GM12878 (cell line): ENCODE results near the gene SELENOP. TPM values are rescaled to one million over a fixed set of nuclear protein-coding genes. Genes with fewer than 3 reads are reported as not detected.

Source experiments
- ATAC-seq: fragments of 200-7000 bp; cut with Tn5 transposase; 3 replicates; pipeline ENCODE4 v1.9.1; 2020; ENCODE audit warnings: mild to moderate bottlenecking, moderate library complexity
- BruUV-seq: library from RNA; stranded (reverse); fragments of 400-500 nt; replicated peaks from 2 replicates; lab custom pipeline; 2021; lab: Mats Ljungman, UMichigan
- CTCF ChIA-PET: fragments of 300-600 bp; sonication (Branson Sonifier 250); formaldehyde crosslinking; extraction: SDS; loops from one replicate; lab custom pipeline; 2021; ENCODE audit warnings: inconsistent platforms; lab: Yijun Ruan, JAX
- POLR2A ChIA-PET: fragments of 350-600 bp; formaldehyde crosslinking; extraction: SDS; loops from one replicate; lab custom pipeline; 2021; ENCODE audit warnings: inconsistent platforms; lab: Charles Lee
- RAD21 ChIA-PET: fragments of 300-600 bp; sonication (Branson Sonifier 250); formaldehyde crosslinking; loops from one replicate; lab custom pipeline; 2023; ENCODE audit warnings: antibody characterized with exemption; ENCODE audit not compliant: unreplicated experiment; lab: Charles Lee
- SMC1A ChIA-PET: fragments of 300-600 bp; sonication (Branson Sonifier 250); formaldehyde crosslinking; loops from one replicate; lab custom pipeline; 2023; ENCODE audit not compliant: unreplicated experiment, uncharacterized antibody; lab: Charles Lee
- DNase-seq: peaks from one replicate; pipeline ENCODE4 v3.0.0-alpha.2; 2011; ENCODE audit warnings: low read depth, low spot score
- FAIRE-seq: peaks from 3 replicates; lab custom pipeline; 2011; peaks lifted over from hg19 to GRCh38; lab: Jason Lieb, UNC
- H2AFZ ChIP-seq: 2 replicates; pipeline ENCODE4 v1.6.0; 2011; ENCODE audit warnings: low read depth, low read length, control low read depth; ENCODE audit not compliant: control insufficient read depth
- H3K27ac ChIP-seq: 2 replicates; pipeline ENCODE4 v1.5.1; 2011; ENCODE audit warnings: control low read depth; ENCODE audit not compliant: control insufficient read depth, insufficient read depth
- H3K27me3 ChIP-seq, 2 experiments: replicated peaks in 1 of 2; 2 replicates each; pipeline versions ENCODE4 v1.6.0 to v1.6.1; 2011; ENCODE audit warnings: low read length in 1 of 2; ENCODE audit not compliant: control insufficient read depth in 2 of 2, insufficient read depth in 2 of 2
- H3K36me3 ChIP-seq, 2 experiments: 2 replicates each; pipeline ENCODE4 v1.5.1; 2011; ENCODE audit warnings: low read length in 1 of 2; ENCODE audit not compliant: control insufficient read depth in 2 of 2, insufficient read depth in 2 of 2
- H3K4me1 ChIP-seq: 2 replicates; pipeline ENCODE4 v1.6.1; 2011; ENCODE audit warnings: mild to moderate bottlenecking, low read length, moderate library complexity, mixed read lengths; ENCODE audit not compliant: control insufficient read depth, insufficient read depth
- H3K4me2 ChIP-seq: 2 replicates; pipeline ENCODE4 v1.6.0; 2011; ENCODE audit warnings: control low read depth; ENCODE audit not compliant: control insufficient read depth, insufficient read depth
- H3K4me3 ChIP-seq: fragments of 200-600 bp; sonication (generic); 2 replicates; pipeline ENCODE4 v1.5.1; 2016
- H3K79me2 ChIP-seq: 2 replicates; pipeline ENCODE4 v1.6.0; 2011; ENCODE audit warnings: low read length; ENCODE audit not compliant: control insufficient read depth, insufficient read depth
- H3K9ac ChIP-seq: 2 replicates; pipeline ENCODE4 v1.8.0; 2011; ENCODE audit warnings: low read length, control low read depth, mixed read lengths; ENCODE audit not compliant: control insufficient read depth, insufficient read depth
- H3K9me3 ChIP-seq: replicated peaks from 3 replicates; pipeline ENCODE4 v1.5.1; 2011; ENCODE audit warnings: mild to moderate bottlenecking, low read length; ENCODE audit not compliant: control insufficient read depth, insufficient read depth
- H4K20me1 ChIP-seq: 2 replicates; pipeline ENCODE4 v1.6.0; 2011; ENCODE audit not compliant: control insufficient read depth, insufficient read depth
- CBX5 ChIP-seq: sonication (generic); IDR thresholded peaks from 2 replicates; pipeline ENCODE4 v1.6.1; 2016; ENCODE audit warnings: low read depth, moderate library complexity, mild to moderate bottlenecking, inconsistent platforms
- CHD2 ChIP-seq: IDR thresholded peaks from 2 replicates; pipeline ENCODE4 v1.6.1; 2011; ENCODE audit warnings: low read depth, low read length, improper control_type of control experiment, borderline replicate concordance
- FOXK2 ChIP-seq: fragments of 450-650 bp; IDR thresholded peaks from 2 replicates; pipeline ENCODE4 v1.6.1; 2017; ENCODE audit warnings: mild to moderate bottlenecking, moderate library complexity
- GABPA ChIP-seq: IDR thresholded peaks from 2 replicates; pipeline ENCODE4 v1.6.1; 2014; ENCODE audit warnings: antibody characterized with exemption, low read depth, mild to moderate bottlenecking, inconsistent platforms
- LARP7 ChIP-seq: fragments of 450-650 bp; IDR thresholded peaks from 2 replicates; pipeline ENCODE4 v1.6.1; 2017; ENCODE audit warnings: mild to moderate bottlenecking
- MEF2A ChIP-seq: IDR thresholded peaks from 2 replicates; pipeline ENCODE4 v1.6.1; 2011; ENCODE audit warnings: low read depth, mild to moderate bottlenecking, low read length, moderate library complexity; ENCODE audit not compliant: insufficient read depth
- MYB ChIP-seq: fragments of 150-350 bp; IDR thresholded peaks from 2 replicates; pipeline ENCODE4 v1.6.1; 2014; ENCODE audit warnings: mild to moderate bottlenecking, low read depth, low read length, borderline replicate concordance
- PAX8 ChIP-seq: fragments of 450-650 bp; IDR thresholded peaks from 2 replicates; pipeline ENCODE4 v1.6.1; 2017; ENCODE audit warnings: mild to moderate bottlenecking, moderate library complexity
- RELA ChIP-seq: fragments of 450-650 bp; IDR thresholded peaks from 2 replicates; pipeline ENCODE4 v1.8.0; 2014; ENCODE audit warnings: borderline replicate concordance; ENCODE audit not compliant: partially characterized antibody
- RUNX3 ChIP-seq: IDR thresholded peaks from 2 replicates; pipeline ENCODE4 v1.6.1; 2012; ENCODE audit warnings: low read length, inconsistent platforms
- SP1 ChIP-seq: IDR thresholded peaks from one replicate; pipeline ENCODE4 v1.6.1; 2011; ENCODE audit warnings: low read depth, low read length
- TCF7 ChIP-seq: IDR thresholded peaks from 2 replicates; pipeline ENCODE4 v1.6.1; 2014; ENCODE audit warnings: antibody characterized with exemption, borderline replicate concordance
- USF2 ChIP-seq: IDR thresholded peaks from 2 replicates; pipeline ENCODE4 v1.6.1; 2011; ENCODE audit warnings: low read depth, low read length, improper control_type of control experiment, borderline replicate concordance
- ZNF274 ChIP-seq: IDR thresholded peaks from one replicate; pipeline ENCODE4 v1.8.0; 2011; ENCODE audit not compliant: insufficient read length, insufficient read depth
- in situ Hi-C: fragments of 300-500 bp; cut with MboI; formaldehyde crosslinking; loops from 9 replicates; pipeline ENCODE4 v1.14.3; 2018; ENCODE audit warnings: mixed read lengths
- intact Hi-C: fragments of 100-400 bp; cut with micrococcal nuclease; formaldehyde crosslinking; loops from one replicate; pipeline ENCODE4 v1.14.2; 2022; ENCODE audit not compliant: unreplicated experiment
- polyA plus RNA-seq, 11 experiments: library from polyadenylated mRNA; depleted of rRNA in 4 of 11; unstranded in 6 of 11; stranded (reverse) in 5 of 11; fragments of >200 nt; fragmentation: Nextera tagmentation in 4 of 11; fragmentation: Illumina TruSeq in 1 of 11; extraction: Ambion mirVana in 4 of 11; extraction: Trizol in 1 of 11; gene quantifications; 1 replicate in 1 of 11; 2 replicates in 10 of 11; pipeline versions ENCODE4 v1.2.1 to v1.2.3, GENCODE V29; 2011 to 2016; ENCODE audit warnings: inconsistent platforms in 2 of 11, missing spikeins in 2 of 11, low read depth in 1 of 11
- total RNA-seq, 4 experiments: library from RNA; depleted of rRNA in 3 of 4; stranded (reverse); fragments of >200 nt in 3 of 4; fragmentation: Illumina TruSeq in 1 of 4; extraction: Trizol in 1 of 4; gene quantifications; 2 replicates each; pipeline versions ENCODE4 v1.2.1 to v1.2.3, GENCODE V29; 2013 to 2021

The SELENOP gene
- total and polyA plus RNA-seq, 10 of the 15 experiments (the other 5 are each of a cell fraction or from before 2014, with no cell fraction given), result 0.08 to 5.1 (median 0.88) TPM; not detected in 3

- FAIRE-seq (no peak), ATAC-seq (no peak), DNase-seq (no peak)
- Histone ChIP-seq H3K27ac (no peak overlapping the region), H3K4me3 (no peak overlapping the region), H4K20me1 (no peaks in the 10 kb centered on the region), H2AFZ (no peak overlapping the region), H3K36me3 (no peaks in the 10 kb centered on the region), H3K9ac (no peak overlapping the region), H3K9me3 (no peaks in the 10 kb centered on the region), H3K4me2 (no peak overlapping the region), H3K79me2 (no peaks in the 10 kb centered on the region), H3K4me1 (no peaks in the 10 kb centered on the region), H3K27me3 (no peaks in the 10 kb centered on the region)
- ChIA-PET SMC1A (interaction anchor here (0.6 to 1.0 kb wide), 2 partner anchors 8 to 128 kb away, joined by 3 read pairs; no protein-coding TSS in a partner anchor), RAD21 (no interaction called here), CTCF (no interaction called here), POLR2A (interaction anchor here (0.7 kb wide), 1 partner anchor 325 kb away, joined by 3 read pairs; no protein-coding TSS in a partner anchor)
- in situ Hi-C loops, result no loop called here
- TF ChIP-seq GABPA (no peak), MYB (no peak), CHD2 (no peak), CBX5 (no peak), TCF7 (no peak), RELA (no peak), SP1 (no peak), MEF2A (no peak), USF2 (no peak), ZNF274 (no peak), LARP7 (no peak), RUNX3 (no peak), FOXK2 (no peak), PAX8 (no peak)
- intact Hi-C loops, result no loop called here
- no TSS peak for BruUV-seq
Observed at GRCh38 chr5:42799241-42799608, 12.5 kb downstream of the SELENOP start.
